ENCODE measurements around the gene PER2. TPM values are rescaled to one million over a fixed set of nuclear protein-coding genes. Genes with fewer than 3 reads are reported as not detected.

The PER2 gene
- total and polyA plus RNA-seq, 2 of the 13 experiments (the other 11 are each of a cell fraction or from before 2014, with no cell fraction given), result 5.1 to 9.4 TPM

GRCh38 chr2:238290091-238290509, 1.7 kb upstream of the PER2 start (continued):
- TF ChIP-seq ZNF136 (CRISPR knock-in tag; IDR thresholded peaks at IDR 0.05; ENCODE audit: low read depth) (no peak), FOXA1 (IDR thresholded peaks at IDR 0.05) (no peak), FOXA1 (CRISPR knock-in tag; IDR thresholded peaks at IDR 0.05) (peak; percentile 53; the same call in 1 of the 2 replicates), NFATC3 (CRISPR knock-in tag; IDR thresholded peaks at IDR 0.05) (no peak), PRPF4 (IDR thresholded peaks at IDR 0.05; ENCODE audit: low read depth, low read length, poor library complexity, severe bottlenecking) (no peak), MAFG (CRISPR knock-in tag; IDR thresholded peaks at IDR 0.05) (no peak), POLR2G (IDR thresholded peaks at IDR 0.05; ENCODE audit: low read depth, low read length) (no peak), EED (CRISPR knock-in tag; IDR thresholded peaks at IDR 0.05) (no peak), ZNF674 (CRISPR knock-in tag; IDR thresholded peaks at IDR 0.05; ENCODE audit: low read depth) (no peak), MXI1 (IDR thresholded peaks at IDR 0.05; ENCODE audit: borderline replicate concordance, low read depth, low read length) (peak; percentile 57; the same call in 1 of the 3 replicates), KLF13 (CRISPR knock-in tag; IDR thresholded peaks at IDR 0.05) (no peak), GATAD2A (CRISPR knock-in tag; IDR thresholded peaks at IDR 0.05) (peak; percentile 14; the same call in 1 of the 2 replicates), ZNF234 (CRISPR knock-in tag; conservative IDR thresholded peaks at IDR 0.05) (no peak), ZNF629 (CRISPR knock-in tag; conservative IDR thresholded peaks at IDR 0.05) (no peak), ZBTB38 (CRISPR knock-in tag; IDR thresholded peaks at IDR 0.05) (no peak; the same call in 1 of the 2 replicates), MTA3 (CRISPR knock-in tag; IDR thresholded peaks at IDR 0.05) (no peak), KAT8 (CRISPR knock-in tag; IDR thresholded peaks at IDR 0.05) (0 out of 2 replicates have a peak, but pooled peaks have one; percentile 6), BCL3 (CRISPR knock-in tag; IDR thresholded peaks at IDR 0.05) (no peak), CC2D1A (CRISPR knock-in tag; IDR thresholded peaks at IDR 0.05) (no peak), HDAC1 (CRISPR knock-in tag; IDR thresholded peaks at IDR 0.05) (no peak), TEAD2 (CRISPR knock-in tag; IDR thresholded peaks at IDR 0.05) (no peak), ASH2L (IDR thresholded peaks at IDR 0.05; ENCODE audit: insufficient read length, low read depth, low read length) (peak; percentile 34), DPF2 (CRISPR knock-in tag; IDR thresholded peaks at IDR 0.05; ENCODE audit: borderline replicate concordance, low read depth) (no peak), ZNF850 (CRISPR knock-in tag; conservative IDR thresholded peaks at IDR 0.05) (no peak)
- TF ChIP-seq, protein P1, sequence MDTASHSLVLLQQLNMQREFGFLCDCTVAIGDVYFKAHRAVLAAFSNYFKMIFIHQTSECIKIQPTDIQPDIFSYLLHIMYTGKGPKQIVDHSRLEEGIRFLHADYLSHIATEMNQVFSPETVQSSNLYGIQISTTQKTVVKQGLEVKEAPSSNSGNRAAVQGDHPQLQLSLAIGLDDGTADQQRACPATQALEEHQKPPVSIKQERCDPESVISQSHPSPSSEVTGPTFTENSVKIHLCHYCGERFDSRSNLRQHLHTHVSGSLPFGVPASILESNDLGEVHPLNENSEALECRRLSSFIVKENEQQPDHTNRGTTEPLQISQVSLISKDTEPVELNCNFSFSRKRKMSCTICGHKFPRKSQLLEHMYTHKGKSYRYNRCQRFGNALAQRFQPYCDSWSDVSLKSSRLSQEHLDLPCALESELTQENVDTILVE (CRISPR knock-in tag; IDR thresholded peaks at IDR 0.05), result 0 out of 2 replicates have a peak, but pooled peaks have one; percentile 17
- TF ChIP-seq, protein P2, sequence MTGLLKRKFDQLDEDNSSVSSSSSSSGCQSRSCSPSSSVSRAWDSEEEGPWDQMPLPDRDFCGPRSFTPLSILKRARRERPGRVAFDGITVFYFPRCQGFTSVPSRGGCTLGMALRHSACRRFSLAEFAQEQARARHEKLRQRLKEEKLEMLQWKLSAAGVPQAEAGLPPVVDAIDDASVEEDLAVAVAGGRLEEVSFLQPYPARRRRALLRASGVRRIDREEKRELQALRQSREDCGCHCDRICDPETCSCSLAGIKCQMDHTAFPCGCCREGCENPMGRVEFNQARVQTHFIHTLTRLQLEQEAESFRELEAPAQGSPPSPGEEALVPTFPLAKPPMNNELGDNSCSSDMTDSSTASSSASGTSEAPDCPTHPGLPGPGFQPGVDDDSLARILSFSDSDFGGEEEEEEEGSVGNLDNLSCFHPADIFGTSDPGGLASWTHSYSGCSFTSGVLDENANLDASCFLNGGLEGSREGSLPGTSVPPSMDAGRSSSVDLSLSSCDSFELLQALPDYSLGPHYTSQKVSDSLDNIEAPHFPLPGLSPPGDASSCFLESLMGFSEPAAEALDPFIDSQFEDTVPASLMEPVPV (CRISPR knock-in tag; IDR thresholded peaks at IDR 0.05), result no peak
- TF ChIP-seq, protein P3, sequence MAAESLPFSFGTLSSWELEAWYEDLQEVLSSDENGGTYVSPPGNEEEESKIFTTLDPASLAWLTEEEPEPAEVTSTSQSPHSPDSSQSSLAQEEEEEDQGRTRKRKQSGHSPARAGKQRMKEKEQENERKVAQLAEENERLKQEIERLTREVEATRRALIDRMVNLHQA (CRISPR knock-in tag; IDR thresholded peaks at IDR 0.05), result no peak
- TF ChIP-seq, protein P4, sequence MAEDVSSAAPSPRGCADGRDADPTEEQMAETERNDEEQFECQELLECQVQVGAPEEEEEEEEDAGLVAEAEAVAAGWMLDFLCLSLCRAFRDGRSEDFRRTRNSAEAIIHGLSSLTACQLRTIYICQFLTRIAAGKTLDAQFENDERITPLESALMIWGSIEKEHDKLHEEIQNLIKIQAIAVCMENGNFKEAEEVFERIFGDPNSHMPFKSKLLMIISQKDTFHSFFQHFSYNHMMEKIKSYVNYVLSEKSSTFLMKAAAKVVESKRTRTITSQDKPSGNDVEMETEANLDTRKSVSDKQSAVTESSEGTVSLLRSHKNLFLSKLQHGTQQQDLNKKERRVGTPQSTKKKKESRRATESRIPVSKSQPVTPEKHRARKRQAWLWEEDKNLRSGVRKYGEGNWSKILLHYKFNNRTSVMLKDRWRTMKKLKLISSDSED (CRISPR knock-in tag; IDR thresholded peaks at IDR 0.05), result no peak
